Measurements from ENCODE around the gene ZWILCH.
"Not testable (repeated sequence)": the region's sequence is repeated elsewhere in the genome, so short reads cannot be mapped to it uniquely, and the experiment has no call there.

ZWILCH gene

GRCh38 chr15:66488525-66488924 is 16.6 kb upstream of the ZWILCH start:
- DNase-seq (ENCODE audit: low read depth) = no peak

DNA sequence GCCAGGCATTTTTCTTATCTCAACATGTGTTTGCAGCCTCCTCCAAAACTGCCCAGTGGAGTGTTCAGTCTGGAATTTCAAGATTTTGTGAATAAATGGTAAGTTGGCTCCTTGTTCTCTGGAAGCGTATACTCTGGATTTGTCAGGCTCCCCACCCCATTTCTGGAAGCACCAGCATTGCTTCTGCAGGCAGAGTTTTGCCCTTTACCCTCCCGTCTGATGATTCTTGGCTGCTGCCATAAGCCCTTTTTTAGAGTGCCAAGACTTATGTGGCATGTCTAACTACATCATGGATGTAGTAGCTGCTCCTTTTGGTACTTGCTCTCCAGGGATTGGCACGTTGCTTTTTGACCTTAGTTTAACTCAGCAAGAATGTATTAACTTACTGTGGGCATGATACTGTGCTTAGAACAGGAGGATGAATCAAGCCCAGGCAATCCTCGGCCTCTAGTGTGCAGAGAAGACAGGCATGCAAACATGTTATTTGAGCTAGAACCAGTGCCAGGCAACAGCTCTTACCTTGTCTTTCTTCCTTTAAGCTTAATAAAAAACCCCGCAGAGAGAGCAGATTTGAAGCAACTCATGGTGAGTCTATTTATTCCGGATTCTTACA is 15.8 kb upstream of the ZWILCH start:
- DNase-seq (ENCODE audit: low read depth) = no peak

DNA sequence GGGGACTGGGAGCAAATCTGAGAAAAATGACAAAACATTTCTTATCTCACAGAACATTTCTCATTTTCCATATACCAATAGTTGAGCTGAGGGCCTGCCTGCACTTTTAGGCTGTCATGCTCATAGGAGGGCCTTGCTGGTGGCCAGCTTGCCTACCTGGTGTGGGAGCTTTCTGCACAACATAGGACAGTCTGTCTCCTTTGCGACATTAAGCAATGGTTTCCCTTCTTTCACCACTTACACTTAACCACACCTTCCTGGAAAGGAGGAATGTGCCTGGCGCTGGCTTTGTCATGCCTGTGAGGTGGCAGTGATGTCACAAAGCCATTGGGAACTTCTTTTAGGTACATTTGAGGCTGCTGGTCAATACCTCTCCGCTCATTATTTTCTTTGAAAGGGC is 13.3 kb upstream of the ZWILCH start:
- no peak for DNase-seq (ENCODE audit: low read depth)

- no peak for DNase-seq (ENCODE audit: low read depth)
Measured at GRCh38 chr15:66494262-66494661, 10.9 kb upstream of the ZWILCH start.

- DNase-seq (ENCODE audit: low read depth) = peak; percentile 6
Measured at GRCh38 chr15:66496951-66497501, 8.1 kb upstream of the ZWILCH start.

DNA sequence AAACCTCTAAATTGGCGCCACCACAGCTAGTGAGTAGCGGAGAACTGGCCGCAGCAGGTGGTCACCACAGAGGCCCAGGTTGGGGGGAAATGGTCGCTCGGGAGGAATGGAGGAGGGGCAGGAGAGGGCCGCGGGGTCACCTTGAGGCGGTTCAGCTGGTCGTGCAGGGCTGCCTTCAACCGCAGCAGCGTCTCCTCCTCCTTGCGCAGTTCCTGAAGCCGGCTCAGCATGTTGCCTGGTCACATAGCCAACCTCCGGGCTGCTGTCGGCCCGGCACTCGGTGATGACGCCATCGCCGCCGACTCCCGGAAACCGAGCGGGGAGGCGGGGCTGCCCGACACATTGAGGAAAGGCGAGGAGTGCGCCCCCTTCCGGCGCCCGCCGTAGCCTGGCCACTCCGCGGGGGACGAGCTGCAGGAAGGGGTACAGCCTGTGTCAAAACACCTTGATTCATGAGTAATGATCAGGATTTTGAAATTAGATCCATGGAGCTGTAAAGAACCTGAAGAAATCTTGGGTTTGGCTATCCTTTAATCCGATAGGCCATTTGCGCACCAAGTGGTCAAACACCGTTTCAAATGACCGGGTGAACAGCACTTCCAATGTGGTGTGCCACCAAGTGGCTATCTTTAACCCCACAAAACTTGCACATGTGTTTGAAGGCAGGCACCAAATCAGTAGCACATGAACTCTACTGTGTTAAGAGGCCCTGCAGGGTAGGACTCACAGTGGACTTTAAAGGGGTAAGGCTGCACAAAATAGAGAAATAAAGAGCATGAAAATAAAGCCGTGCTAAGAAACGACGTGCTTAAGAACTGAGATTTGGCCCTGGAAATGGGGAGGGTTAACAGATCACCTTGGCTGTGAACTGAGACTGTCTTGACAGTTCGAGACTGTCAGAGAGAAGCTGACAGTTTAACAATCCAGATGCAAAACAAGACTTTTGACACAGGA is 7.3 kb upstream of the ZWILCH start, which contains the start of gene SNAPC5:
Gene SNAPC5 (minus strand): TSS at position 261 of the 954 bp plus-strand sequence. CDS start 31 bp downstream, at position 230.
- DNase-seq (ENCODE audit: low read depth) = peak; percentile 96

GRCh38 chr15:66498501-66499386 is 6.4 kb upstream of the ZWILCH start:
- DNase-seq (ENCODE audit: low read depth) = no peak

DNA sequence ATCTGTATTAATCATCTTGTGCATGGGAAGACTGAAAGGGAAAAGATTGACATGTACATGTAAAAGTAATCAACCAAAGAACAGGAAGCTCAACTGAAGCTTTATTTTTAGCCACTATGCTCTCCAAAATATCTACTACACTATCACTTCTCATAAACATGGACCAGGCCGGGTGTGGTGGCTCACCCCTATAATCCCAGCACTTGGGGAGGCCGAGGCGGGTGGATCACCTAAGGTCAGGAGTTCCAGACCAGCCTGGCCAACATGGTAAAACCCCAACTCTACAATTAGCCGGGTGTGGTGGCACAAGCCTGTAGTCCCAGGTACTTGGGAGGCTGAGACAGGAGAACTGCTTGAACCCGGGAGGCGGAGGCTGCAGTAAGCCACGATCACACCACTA is 4.8 kb upstream of the ZWILCH start:
- not testable (repeated sequence) for DNase-seq (ENCODE audit: low read depth)

- DNase-seq (ENCODE audit: low read depth) = no peak
Measured at GRCh38 chr15:66502491-66502890, 2.6 kb upstream of the ZWILCH start.

- not testable (repeated sequence) for DNase-seq (ENCODE audit: low read depth)
Measured at GRCh38 chr15:66503041-66503648, 2.0 kb upstream of the ZWILCH start.

DNA sequence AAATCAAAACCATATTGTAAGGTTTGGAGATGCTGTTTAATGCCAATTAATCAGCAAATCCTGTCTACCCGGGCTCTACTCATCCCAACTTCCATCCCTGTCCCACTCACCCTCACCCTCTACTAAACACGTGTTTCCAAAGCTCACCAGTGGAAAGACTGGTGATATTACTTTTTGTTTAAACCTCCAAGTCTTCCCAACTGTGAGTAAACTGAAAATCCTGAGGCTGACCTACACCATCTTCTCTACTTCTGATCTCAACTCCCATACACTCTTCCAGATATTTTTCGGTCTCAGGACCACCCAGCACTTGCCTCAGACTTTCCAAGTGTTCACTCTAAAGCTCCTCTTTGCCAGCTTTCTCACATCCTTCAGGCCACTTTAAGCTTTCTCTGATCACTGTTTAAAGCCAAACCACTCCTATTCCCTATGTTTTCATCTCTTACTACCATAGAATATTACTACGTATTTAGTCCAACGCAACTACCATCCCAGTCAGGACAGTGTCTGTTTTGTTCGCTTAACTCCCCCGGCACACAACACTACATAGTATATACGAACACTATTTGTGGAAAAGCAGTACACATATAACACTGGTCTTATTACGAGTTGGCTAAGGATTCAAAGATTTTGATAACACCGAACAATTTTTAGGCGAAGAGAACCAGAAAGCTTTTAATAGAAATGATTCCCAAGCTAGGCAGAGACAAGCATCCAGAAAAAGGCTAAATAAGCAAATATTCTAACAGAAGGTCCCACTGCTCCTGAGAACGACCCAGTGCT is 1.2 kb upstream of the ZWILCH start:
- no peak for DNase-seq (ENCODE audit: low read depth)

- no peak for DNase-seq (ENCODE audit: low read depth)
Measured at GRCh38 chr15:66505430-66505811, 295 bp downstream of the ZWILCH start.

- no peak for DNase-seq (ENCODE audit: low read depth)
Measured at GRCh38 chr15:66505818-66506217, 692 bp downstream of the ZWILCH start.

DNA sequence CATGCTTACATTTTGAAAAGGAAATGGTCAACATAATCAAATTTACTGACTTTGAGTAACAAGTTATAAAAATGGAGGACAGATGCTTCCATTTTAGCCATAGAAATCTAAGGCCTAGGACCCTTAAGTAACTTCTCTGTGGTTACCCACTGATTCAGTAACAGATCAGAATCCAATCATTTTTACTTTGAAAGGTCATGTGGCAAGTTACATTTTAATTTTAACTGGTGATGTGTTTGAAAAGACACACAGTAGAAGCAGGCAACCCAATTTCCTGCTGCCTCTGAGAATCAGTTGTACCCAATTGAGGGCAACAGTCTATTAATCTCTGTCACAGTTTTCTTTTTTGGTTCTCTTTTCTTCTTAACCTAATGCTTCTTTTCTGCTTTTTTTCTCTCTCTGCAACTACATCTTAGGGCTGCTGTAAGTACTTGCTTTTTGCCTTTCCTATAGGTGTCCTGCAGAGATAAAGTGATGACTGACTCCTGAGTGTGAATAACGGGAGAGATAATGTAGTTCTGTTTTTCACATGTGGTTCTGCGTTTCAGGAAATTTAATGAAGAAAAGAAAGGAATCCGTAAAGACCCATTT is 3.3 kb downstream of the ZWILCH start:
- DNase-seq (ENCODE audit: low read depth) = no peak

GRCh38 chr15:66514586-66514985 is 9.5 kb downstream of the ZWILCH start:
- DNase-seq (ENCODE audit: low read depth) = no peak

GRCh38 chr15:66515901-66516322 is 10.8 kb downstream of the ZWILCH start:
- no peak for DNase-seq (ENCODE audit: low read depth)

DNA sequence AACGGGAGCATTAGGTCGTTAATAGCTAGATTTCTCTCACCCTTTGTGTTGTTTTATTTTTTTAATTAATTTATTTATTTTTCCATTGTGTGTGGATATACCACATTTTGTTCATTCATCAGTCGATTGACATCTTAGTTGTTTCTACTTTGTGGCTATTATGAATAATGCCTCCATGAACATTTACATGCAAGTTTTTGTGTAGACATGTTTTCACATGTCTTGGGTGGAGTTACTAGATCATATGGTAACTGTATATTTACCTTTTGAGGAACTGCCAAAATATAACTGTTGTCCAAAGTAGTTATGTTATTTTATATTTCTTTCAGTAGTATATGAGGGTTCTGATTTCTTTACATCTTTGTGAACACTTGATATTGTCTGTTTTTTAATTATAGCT is 18.8 kb downstream of the ZWILCH start:
- no peak for DNase-seq (ENCODE audit: low read depth)

- DNase-seq (ENCODE audit: low read depth) = no peak
Measured at GRCh38 chr15:66524838-66525237, 19.7 kb downstream of the ZWILCH start.

DNA sequence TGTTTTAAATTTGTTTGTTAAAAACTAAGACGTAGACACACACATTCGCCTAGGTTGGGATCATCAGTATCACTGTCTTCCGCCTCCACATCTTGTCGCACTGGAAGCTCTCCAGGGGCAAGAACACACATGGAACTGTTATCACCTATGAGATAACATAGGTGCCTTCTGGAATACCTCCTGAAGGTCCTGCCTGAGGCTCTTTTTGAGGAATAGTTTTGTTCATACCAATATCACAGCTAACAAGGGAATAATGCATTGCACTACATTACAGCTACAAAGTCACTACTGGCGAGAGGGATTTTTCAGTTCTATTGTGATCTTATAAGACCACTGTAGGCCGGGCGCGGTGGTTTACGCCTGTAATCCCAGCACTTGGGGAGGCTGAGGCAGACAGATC is 29.9 kb downstream of the ZWILCH start:
- DNase-seq (ENCODE audit: low read depth) = no peak

- DNase-seq (ENCODE audit: low read depth) = no peak
Measured at GRCh38 chr15:66542896-66543295, 37.8 kb downstream of the ZWILCH start.
